HUES64 (cell line): ENCODE results near the gene SPRYD3.

ENCODE experiments used
- H3K27ac ChIP-seq: 2 replicates; pipeline ENCODE4 v1.7.0; 2013; ENCODE audit warnings: low read depth, low read length, inconsistent platforms
- H3K27me3 ChIP-seq: 2 replicates; pipeline ENCODE4 v1.6.1; 2013; ENCODE audit warnings: mild to moderate bottlenecking, low read length; ENCODE audit not compliant: insufficient read depth
- H3K36me3 ChIP-seq: 2 replicates; pipeline ENCODE4 v1.6.1; 2013; ENCODE audit warnings: mild to moderate bottlenecking, low read length; ENCODE audit not compliant: insufficient read depth
- H3K4me1 ChIP-seq: 2 replicates; pipeline ENCODE4 v1.6.1; 2013; ENCODE audit warnings: mild to moderate bottlenecking, low read length, moderate library complexity; ENCODE audit not compliant: insufficient read depth
- H3K4me3 ChIP-seq: 2 replicates; pipeline ENCODE4 v1.5.1; 2013; ENCODE audit warnings: mild to moderate bottlenecking, low read length, moderate library complexity
- H3K9ac ChIP-seq: 2 replicates; pipeline ENCODE4 v1.6.1; 2013; ENCODE audit warnings: mild to moderate bottlenecking, low read depth, low read length
- H3K9me3 ChIP-seq: 2 replicates; pipeline ENCODE4 v1.6.1; 2013; ENCODE audit warnings: low read depth, low read length; ENCODE audit not compliant: insufficient read depth
- WGBS: fragments of 150-250, 120-280 bp; methylation state at CpG from one replicate; pipeline ENCODE4 v1.1.7; 2013; ENCODE audit warnings: missing lambda C conversion rate; 5-methylcytosine and 5-hydroxymethylcytosine counted together

The SPRYD3 gene

DNA sequence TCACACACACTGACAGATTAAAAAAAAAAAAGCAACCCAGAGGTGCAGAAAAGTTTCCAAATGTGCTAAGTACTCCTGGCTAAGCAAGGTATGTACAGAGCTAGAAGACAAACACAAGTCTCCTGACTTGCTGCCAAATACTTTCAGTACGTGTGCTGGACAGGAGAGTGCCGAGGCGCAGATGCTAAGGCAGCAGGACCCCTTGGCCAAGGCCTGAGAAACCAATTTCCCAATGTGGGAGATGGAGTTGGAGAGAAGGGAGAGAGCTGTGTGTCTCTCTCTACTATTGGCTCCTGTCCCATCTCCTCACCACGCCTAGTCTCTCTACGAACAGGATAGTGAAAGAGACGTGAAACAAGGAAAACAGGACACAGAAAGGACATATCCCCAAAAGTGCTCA, 5.3 kb downstream of the SPRYD3 start:
- Histone ChIP-seq H3K9ac (no peak overlapping the region), H3K27me3 (no peaks in the 10 kb centered on the region), H3K27ac (no peak overlapping the region), H3K36me3 (peaks cover 12% of the 10 kb centered on the region; the same call in 1 of the 2 replicates), H3K9me3 (no peaks in the 10 kb centered on the region), H3K4me3 (no peak overlapping the region), H3K4me1 (peaks cover 20% of the 10 kb centered on the region)
- 97% methylated on average over 6 of the region's 6 CpGs for WGBS

DNA sequence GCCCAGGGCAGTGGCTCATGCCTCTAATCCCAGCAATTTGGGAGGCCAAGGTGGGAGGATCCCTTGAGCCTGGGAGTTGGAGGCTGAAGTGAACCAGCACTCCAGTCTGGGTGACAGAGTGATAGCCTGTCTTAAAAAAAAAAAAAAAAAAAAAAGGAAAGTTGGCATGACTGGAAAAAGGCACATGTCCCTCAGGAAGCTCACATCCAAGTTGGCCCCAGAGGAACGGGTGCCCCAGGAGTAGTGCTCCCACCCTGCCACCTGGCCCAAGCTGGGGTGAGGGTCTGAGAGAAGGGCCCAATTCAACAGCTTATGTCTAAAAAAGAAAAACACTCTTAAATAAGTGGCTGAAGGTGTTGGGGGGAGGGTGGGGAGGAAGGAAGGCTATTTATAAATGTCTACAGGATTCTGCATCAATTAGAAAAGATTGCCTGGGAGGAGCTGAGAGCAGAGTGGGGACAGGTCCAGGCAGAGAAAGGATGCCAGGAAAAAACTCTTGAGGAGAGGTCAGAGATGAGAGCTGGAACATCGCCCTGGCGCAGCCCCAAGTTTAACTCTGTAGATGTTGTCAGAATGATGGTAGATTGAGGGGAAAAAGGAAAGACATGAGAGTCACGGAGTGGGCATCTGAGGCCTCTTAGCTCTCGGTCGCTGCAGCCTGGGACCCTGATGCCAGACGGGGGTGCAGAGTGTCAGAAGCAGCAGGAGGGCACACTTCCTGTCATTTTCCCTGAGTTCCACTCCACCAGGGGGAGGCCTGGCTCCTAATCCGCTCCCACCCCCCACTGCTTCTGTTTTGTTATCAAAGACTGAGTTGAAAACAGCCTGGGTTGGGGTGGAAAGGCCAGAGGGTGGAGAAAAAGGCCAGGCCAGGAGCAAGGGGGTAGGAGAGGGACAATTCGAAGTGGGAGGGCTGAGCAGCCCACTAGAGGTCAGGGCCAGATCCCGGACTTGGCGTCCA, 7.3 kb downstream of the SPRYD3 start:
- Histone ChIP-seq H3K4me3 (no peak overlapping the region), H3K36me3 (peaks cover 12% of the 10 kb centered on the region; the same call in 1 of the 2 replicates), H3K27me3 (no peaks in the 10 kb centered on the region), H3K27ac (no peak overlapping the region; the same call in 1 of the 2 replicates), H3K9ac (no peak overlapping the region), H3K4me1 (peaks cover 21% of the 10 kb centered on the region), H3K9me3 (no peaks in the 10 kb centered on the region)
- WGBS: 46% methylated on average over 11 of the region's 11 CpGs

DNA sequence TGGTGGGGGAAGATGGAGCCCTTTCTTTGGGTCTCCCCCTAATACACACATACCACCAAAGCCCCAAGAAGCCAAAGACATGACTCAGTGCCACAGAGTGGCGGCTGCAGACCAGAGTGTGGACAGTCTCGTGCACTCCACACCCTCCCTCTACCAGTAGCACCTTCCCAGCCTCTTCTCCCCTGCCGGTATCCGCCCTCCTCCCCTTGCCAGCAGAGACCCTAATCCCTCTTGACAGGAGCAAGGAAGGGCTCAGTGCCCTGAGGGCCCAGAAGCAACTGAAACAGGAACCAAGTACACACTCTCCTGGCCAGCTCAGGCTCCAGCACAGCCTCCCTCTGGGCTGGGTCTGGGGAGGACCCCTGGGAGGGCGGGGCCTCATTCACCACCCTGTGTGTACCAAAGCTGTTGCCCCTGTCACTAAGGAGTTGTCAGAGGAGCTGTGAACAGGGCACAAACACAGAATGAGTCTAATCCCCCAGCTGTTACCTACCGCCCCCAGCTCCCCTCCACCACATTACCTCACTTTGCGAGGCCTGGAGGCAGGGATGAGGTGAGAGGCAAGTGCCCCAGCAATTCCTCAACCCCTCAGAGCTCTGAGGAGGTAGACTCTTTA, 8.2 kb downstream of the SPRYD3 start:
- 86% methylated on average over 5 of the region's 7 CpGs for WGBS
- no peaks in the 10 kb centered on the region for H3K9me3 ChIP-seq
- peaks cover 10% of the 10 kb centered on the region; the same call in 1 of the 2 replicates for H3K36me3 ChIP-seq
- H3K27ac ChIP-seq: no peak overlapping the region
- no peak overlapping the region for H3K4me3 ChIP-seq
- no peak overlapping the region for H3K9ac ChIP-seq
- H3K27me3 ChIP-seq: no peaks in the 10 kb centered on the region
- H3K4me1 ChIP-seq: peaks cover 21% of the 10 kb centered on the region

DNA sequence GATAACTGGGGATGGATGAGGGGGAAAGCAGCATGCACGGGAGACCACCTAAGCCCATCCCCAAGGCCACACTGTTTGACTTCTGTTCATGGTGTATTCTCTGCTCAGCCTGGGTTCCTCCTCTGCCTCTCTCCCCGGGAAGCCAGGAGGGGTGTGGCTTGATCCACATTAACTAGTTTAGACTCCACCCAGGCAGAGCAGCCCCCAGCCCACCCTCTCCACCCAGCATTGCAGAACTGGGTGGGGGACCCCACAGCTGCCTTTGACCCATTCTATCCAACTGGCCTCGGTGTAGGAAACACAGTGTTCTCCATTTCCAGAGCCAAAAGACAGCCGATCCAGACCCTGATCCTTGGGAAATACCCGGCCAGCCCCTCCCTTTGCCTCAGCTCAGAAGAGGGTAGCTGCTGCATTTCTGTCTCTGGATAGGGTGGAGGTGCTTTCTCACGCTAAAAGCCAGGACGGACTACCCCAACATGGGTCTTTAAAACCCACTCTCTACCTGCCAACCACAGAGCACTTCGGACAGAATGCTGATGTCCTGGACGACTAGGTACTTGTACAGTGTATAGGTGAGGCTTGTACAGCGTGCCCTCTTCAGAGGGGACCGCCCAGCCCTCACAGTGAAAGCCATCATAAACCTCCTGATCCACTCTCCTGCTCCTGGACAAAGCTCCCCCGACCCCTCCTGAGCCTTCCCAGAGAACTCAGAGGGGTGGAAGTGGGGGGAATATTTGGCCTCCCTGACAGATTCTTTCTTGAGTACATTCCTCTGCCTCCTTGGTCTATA, 9.4 kb downstream of the SPRYD3 start:
- 79% methylated on average over 11 of the region's 12 CpGs for WGBS
- Histone ChIP-seq H3K4me3 (no peak overlapping the region), H3K9me3 (no peaks in the 10 kb centered on the region), H3K27ac (no peak overlapping the region), H3K27me3 (no peaks in the 10 kb centered on the region), H3K36me3 (peaks cover 6% of the 10 kb centered on the region; the same call in 1 of the 2 replicates), H3K9ac (no peak overlapping the region), H3K4me1 (peaks cover 21% of the 10 kb centered on the region)

DNA sequence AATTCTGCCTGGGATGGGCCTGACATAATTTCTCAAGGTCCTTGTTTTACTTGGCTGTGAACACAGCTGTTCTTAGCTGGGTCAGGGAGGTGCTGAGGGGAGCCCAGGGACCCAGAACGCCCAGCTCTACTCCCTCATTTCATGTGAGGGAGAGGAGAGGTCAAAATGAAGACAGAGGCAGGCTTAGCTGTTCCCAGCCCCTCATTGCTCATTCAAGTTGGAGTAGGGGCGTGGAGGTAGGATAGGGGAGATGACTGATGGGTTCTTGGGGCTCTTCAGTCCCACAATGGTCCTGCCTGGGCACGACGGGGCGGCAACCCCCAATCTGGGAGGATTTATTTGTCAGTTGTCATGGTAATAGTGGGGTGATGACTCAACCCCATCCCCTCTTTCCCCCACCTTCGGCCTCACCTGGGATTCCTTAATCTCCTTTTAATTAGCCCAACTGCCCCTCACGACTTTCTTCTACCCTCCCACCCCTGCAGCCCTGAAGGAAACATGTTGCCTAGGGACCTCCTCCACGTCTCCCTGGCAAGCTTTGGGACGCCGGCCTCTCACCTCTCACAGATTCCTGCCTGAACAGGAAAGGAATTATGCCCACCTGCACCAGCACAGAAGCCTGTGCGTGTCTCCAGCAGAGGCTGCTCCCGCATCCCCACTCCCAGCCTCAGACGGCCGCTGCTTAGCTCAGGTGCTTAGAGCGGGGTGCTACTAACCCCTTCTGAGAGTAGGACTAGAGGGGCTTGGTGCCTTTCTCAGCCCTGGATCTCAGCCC, 10.2 kb downstream of the SPRYD3 start:
- peaks cover 2% of the 10 kb centered on the region; the same call in 1 of the 2 replicates for H3K36me3 ChIP-seq
- peaks cover 21% of the 10 kb centered on the region for H3K4me1 ChIP-seq
- no peak overlapping the region for H3K4me3 ChIP-seq
- 75% methylated on average over 14 of the region's 15 CpGs for WGBS
- H3K9ac ChIP-seq: no peak overlapping the region
- H3K9me3 ChIP-seq: no peaks in the 10 kb centered on the region
- H3K27me3 ChIP-seq: no peaks in the 10 kb centered on the region
- H3K27ac ChIP-seq: no peak overlapping the region

DNA sequence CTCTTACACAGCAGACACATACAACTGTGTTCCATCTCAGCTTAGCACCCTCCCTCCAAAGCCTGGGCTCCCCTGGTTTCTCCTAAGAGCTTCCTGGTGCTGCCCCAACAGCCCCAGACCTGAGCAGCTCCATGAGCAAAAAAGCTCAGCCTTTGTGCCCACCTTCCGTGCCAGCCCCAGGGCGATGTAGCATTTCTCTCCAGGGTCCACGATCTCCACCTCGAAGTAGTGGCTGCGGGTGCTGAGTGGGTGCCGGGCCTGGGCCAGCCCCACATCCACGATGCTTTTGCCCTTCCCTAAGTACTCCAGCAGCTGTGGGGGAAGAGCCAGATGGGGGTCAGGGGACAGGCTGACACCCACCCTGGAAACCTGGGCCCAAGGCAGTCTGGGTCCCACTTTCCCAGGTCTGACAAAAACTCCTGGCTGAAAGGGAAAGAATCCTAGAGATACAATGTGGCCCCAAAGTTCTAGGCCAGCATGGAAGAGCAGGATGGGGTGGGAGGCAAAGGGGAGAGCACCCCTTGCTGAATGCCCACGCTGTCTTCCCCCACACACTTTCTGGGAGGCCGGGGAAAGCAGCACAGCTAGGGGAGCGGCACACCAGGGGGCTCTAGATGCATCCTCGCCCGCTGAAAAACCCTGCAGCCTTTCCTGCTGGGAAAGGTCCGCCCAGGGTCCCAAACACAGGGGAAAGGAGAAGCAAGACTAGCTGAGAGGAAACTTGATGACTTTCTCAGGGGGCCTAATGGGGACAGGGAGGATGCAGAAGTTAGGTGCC, 11.0 kb downstream of the SPRYD3 start:
- Histone ChIP-seq H3K9ac (no peak overlapping the region), H3K27ac (no peak overlapping the region), H3K4me3 (no peak overlapping the region), H3K9me3 (no peaks in the 10 kb centered on the region), H3K27me3 (no peaks in the 10 kb centered on the region), H3K4me1 (peaks cover 21% of the 10 kb centered on the region), H3K36me3 (no peaks in the 10 kb centered on the region)
- WGBS: 84% methylated on average over 12 of the region's 13 CpGs

DNA sequence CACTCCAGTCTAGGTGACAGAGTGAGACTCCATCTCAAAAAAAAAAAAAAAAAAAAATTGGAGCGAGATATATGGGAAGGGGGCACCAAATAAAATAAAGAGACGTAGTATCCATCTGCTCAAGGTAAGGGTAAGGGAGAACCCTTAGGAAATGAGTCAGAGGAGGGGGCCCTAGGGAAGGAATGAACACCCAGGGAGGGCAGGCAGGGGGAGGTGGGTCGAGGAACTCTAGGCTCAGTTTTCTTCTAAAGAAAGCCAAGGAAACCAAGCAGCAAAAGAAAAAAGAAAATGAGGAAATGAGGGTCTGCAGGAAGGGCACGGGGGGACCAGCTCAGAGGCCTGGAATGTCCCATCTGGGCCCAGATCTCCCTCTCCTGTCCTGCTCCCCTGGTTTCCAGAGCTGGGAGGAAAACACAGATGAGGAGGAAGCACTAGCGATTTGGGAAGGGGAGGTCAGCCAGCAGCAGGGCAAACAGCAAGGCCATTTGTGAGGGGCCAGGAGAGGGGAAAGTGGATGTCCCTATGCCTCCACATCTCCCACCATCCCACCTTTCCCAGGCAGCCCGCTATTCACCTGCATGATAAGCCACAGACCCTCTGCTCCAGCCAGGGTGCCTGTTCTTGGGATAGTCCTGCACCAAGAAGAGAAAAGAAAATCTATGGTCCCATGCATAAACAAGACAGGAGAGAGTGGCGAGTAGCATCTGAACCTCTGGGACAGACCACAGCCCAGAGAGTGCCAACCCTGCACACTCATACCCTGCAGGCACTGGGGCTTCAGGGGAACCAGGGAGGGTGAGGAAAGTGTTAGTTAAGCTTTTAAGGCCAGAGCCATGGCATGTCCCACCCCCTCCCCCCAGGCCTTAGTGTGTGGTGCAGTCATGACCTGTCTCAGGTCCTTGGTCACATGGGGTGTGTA, 11.9 kb downstream of the SPRYD3 start:
- H3K9ac ChIP-seq: no peak overlapping the region
- no peak overlapping the region for H3K4me3 ChIP-seq
- H3K27me3 ChIP-seq: no peaks in the 10 kb centered on the region
- H3K4me1 ChIP-seq: peaks cover 18% of the 10 kb centered on the region
- WGBS: 73% methylated on average over 7 of the region's 7 CpGs
- H3K9me3 ChIP-seq: no peaks in the 10 kb centered on the region
- no peaks in the 10 kb centered on the region for H3K36me3 ChIP-seq
- no peak overlapping the region for H3K27ac ChIP-seq

DNA sequence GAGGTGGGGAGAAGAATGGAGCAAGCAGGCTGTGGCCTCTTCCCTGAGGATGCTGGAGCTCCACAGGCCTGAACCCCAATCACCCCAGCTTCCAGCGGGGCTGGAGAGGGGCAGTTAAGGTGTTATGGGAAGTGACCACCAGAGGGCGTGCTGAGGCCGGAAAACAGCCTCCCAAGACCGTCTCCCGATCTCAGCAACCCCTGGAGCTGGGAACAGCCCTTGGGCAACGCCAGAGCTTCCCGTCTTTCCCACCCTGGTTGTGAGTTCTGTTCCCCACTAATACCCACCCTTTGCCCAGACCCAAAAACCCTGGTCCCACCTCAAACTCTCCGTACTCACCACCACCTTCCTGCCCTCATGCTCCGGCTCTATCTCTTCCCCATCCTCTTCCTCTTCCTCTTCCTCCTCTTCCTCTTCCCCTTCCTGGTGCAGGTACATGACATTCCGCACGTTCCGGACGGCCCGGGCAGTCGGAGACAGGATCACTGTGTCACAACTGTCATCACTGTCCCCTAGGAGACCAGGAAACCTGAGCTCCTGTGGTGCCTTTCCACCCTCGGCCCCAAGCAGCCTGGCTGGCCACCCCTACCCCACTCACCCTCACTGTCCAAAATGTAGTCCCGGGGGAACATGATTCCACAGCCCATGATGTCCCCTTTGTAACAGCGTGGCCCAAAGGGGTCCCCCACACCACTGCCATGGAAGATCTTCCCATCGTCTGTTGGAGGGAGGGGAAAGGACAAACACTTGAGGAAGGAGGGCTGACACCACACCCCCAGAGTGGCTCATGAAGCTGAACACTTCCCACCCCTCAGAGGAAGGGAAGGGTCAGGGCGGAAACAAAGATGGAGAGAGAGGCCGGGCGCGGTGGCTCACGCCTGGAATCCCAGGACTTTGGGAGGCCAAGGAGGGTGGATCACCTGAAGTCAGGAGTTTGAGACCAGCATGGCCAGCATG, 12.9 kb downstream of the SPRYD3 start:
- Histone ChIP-seq H3K9me3 (no peaks in the 10 kb centered on the region), H3K36me3 (no peaks in the 10 kb centered on the region), H3K4me1 (peaks cover 12% of the 10 kb centered on the region), H3K4me3 (no peak overlapping the region), H3K27ac (no peak overlapping the region), H3K9ac (no peak overlapping the region), H3K27me3 (no peaks in the 10 kb centered on the region)
- 56% methylated on average over 24 of the region's 24 CpGs for WGBS

DNA sequence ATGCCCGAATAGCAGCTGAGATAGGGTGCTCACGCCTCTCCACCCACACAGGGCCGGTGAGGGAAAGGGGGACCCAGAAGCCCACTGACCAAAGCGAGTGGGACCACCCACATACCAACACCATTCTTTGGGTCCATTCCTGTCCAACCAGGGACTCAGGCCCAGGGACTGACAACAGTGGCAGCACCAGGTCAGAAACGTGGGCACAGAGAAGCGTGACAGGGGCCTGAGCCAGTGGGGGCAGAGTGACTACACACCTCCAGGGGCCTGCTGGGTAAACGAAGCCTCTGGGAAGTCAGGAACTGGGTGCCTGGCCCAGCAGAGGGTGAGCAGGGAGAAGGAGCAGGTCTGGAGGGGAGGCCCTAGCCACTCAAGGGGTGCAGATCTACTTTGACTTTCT, 13.7 kb downstream of the SPRYD3 start:
- no peak overlapping the region for H3K27ac ChIP-seq
- H3K36me3 ChIP-seq: no peaks in the 10 kb centered on the region
- peaks cover 12% of the 10 kb centered on the region for H3K4me1 ChIP-seq
- H3K9ac ChIP-seq: no peak overlapping the region
- WGBS: 93% methylated on average over 7 of the region's 7 CpGs
- H3K4me3 ChIP-seq: no peak overlapping the region
- H3K27me3 ChIP-seq: no peaks in the 10 kb centered on the region
- H3K9me3 ChIP-seq: no peaks in the 10 kb centered on the region
